ENCODE measurements around the gene TMEM63A.

GRCh38 chr1:225808136-225808535 is 74.0 kb downstream of the TMEM63A start:
- no peak for TF ChIP-seq CTCF (conservative IDR thresholded peaks at IDR 0.05)
- TF ChIP-seq ZFX (IDR thresholded peaks at IDR 0.05): no peak
